GM10248 (cell line): Measurements from ENCODE around the gene RERE.

Source experiments
- CTCF ChIA-PET: fragments of 300-600 bp; sonication (Branson Sonifier 250); formaldehyde crosslinking; extraction: SDS; loops from one replicate; lab custom pipeline; 2021; ENCODE audit warnings: antibody characterized with exemption; lab: Yijun Ruan, JAX
- POLR2A ChIA-PET: fragments of 350-650 bp; sonication (Branson Sonifier 250); formaldehyde crosslinking; extraction: SDS; loops from one replicate; lab custom pipeline; 2020; ENCODE audit warnings: antibody characterized with exemption; lab: Yijun Ruan, JAX
- DNase-seq: peaks from one replicate; pipeline ENCODE4 v3.0.0; 2012; ENCODE audit errors: extremely low spot score
- TF ChIP-seq, protein P1 (sequence below): IDR thresholded peaks from 2 replicates; pipeline ENCODE4 v1.5.1; 2012; ENCODE audit warnings: mild to moderate bottlenecking, low read depth; ENCODE audit errors: extremely low read depth, missing control alignments, control extremely low read depth

The RERE gene

GRCh38 chr1:8747879-8748825, 69.3 kb downstream of the RERE start:
- ChIA-PET POLR2A (no interaction called here), CTCF (interaction anchor here (0.8 to 3.4 kb wide), 6 partner anchors 10 to 101 kb away, joined by 3 to 15 read pairs (median 4); no protein-coding TSS in a partner anchor)
- no peak for DNase-seq
- TF ChIP-seq, protein P1, sequence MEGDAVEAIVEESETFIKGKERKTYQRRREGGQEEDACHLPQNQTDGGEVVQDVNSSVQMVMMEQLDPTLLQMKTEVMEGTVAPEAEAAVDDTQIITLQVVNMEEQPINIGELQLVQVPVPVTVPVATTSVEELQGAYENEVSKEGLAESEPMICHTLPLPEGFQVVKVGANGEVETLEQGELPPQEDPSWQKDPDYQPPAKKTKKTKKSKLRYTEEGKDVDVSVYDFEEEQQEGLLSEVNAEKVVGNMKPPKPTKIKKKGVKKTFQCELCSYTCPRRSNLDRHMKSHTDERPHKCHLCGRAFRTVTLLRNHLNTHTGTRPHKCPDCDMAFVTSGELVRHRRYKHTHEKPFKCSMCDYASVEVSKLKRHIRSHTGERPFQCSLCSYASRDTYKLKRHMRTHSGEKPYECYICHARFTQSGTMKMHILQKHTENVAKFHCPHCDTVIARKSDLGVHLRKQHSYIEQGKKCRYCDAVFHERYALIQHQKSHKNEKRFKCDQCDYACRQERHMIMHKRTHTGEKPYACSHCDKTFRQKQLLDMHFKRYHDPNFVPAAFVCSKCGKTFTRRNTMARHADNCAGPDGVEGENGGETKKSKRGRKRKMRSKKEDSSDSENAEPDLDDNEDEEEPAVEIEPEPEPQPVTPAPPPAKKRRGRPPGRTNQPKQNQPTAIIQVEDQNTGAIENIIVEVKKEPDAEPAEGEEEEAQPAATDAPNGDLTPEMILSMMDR = no peak

- TF ChIP-seq, protein P1 = no peak
- POLR2A ChIA-PET = no interaction called here
- CTCF ChIA-PET = interaction anchor here (0.6 kb wide), 1 partner anchor 20 kb away, joined by 3 read pairs; no protein-coding TSS in a partner anchor
- no peak for DNase-seq
Measured at GRCh38 chr1:8746554-8746953, 70.9 kb downstream of the RERE start.

DNA sequence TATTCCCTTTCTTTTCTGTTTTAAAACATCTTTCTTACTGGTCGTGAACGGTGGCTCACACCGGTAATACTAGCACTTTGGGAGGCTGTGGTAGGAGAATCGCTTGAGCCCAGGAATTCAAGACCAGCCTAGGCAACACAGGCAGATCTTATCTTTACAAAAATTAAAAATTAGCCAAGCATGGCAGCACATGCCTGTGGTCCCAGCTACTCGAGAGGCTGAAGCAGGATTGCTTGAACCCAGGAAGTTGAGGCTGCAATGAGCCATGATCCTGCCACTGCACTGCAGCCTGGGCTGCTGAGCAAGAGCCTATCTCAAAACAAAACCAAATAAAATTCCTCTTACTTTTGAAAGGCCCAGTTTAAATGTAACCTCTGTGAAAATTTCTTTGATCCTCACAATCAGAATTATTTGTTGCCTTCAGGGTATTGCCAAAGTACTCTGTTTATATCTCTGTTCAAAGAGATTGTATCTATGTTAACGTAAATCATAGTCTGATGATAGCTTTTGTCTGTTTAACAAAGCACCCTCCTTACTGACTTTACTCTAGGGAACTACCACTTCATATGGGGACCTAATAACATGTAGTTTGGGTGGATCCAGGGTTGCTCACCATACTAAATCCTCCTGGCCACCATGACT, 71.6 kb downstream of the RERE start:
- no peak for DNase-seq
- POLR2A ChIA-PET = no interaction called here
- CTCF ChIA-PET = interaction anchor here (0.6 kb wide), 1 partner anchor 19 kb away, joined by 3 read pairs; no protein-coding TSS in a partner anchor
- TF ChIP-seq, protein P1 = no peak

DNA sequence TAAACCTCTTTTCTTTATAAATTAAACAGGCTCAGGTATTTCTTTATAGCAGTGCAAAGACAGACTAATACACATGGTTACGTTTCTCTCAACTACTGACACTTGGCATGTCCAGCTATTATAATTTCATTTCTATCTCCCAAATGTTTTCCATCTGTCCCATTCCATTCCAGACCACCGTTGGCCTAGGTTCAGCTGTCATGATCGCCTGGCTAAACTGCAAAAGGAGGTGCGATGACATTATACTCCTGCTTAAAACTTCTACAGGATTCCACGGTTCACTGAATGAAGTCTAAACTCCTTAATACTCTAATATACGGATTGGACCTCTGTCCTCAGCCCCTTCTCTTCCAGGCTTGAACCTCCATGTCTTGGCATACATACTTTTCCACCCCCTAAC, 72.1 kb downstream of the RERE start:
- ChIA-PET CTCF (interaction anchor here (1.5 to 2.1 kb wide), 2 partner anchors 14 to 18 kb away, joined by 5 read pairs; no protein-coding TSS in a partner anchor), POLR2A (no interaction called here)
- no peak for DNase-seq
- TF ChIP-seq, protein P1 = no peak

DNA sequence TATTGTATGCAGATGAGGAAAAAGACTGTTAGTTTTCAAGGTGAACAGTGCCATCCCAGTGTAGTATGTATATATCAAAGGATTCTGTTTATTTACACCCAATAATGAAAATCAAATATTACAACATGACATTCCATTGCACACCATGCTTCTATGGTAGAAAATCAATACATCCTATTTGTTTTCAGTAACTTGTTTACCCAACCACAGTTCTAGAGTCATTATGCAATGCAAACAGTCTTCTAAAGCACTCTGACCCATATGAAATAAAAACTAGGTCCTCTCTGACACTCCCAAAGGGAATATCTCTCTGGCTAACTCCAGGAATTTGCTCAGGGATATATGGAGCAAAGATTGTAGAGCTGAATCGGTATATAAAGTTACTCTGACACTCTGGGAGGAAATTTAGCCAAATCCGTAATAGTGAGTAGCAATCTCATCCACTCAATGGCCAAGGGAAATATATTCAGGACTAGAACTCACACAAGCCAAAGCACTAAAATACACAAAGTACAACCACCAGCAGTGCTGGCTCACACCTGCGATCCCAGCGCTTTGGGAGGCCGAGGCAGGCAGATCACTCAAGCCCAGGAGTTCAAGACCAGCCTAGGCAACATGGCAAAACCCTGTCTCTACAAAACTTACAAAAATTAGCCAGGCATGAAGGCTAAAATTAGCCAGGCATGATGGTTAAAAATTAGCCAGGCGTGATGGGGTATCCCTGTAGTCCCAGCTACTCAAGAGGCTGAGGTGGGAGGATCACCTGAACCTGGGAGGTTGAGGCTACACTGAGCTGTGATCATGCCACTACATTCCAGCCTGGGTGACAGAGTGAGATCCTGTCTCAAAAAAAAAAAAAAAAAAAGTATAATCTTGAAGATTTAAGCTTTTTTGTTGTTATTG, 75.2 kb downstream of the RERE start:
- TF ChIP-seq, protein P1 = no peak
- DNase-seq = no peak
- ChIA-PET CTCF (interaction anchor here (0.8 to 5.0 kb wide), 4 partner anchors 13 to 117 kb away, joined by 3 to 47 read pairs (median 3); no protein-coding TSS in a partner anchor), POLR2A (no interaction called here)

DNA sequence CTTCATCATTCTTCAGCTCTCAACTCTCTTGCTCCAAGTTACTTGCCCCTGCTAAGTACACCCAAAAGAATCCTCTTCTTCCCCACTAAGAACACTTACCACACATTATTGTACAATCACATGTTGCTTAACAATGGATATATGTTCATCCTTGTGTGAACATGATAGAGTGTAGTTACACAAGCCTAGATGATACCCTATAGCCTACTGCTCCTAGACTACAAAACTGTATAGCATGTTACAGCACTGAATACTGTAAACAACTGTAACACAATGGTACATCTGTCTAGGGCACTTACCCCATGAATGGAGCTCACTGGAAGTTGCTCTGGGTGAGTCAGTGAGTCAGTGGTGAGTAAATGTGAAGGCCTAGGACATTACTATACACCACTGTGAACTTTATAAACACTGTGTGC, 77.4 kb downstream of the RERE start:
- CTCF ChIA-PET = interaction anchor here (1.0 to 5.0 kb wide), 4 partner anchors 9 to 174 kb away, joined by 3 to 47 read pairs (median 4); no protein-coding TSS in a partner anchor
- TF ChIP-seq, protein P1 = no peak
- no peak for DNase-seq
- POLR2A ChIA-PET = no interaction called here
